ENCODE data around the gene GAA. TPM values are rescaled to one million over a fixed set of nuclear protein-coding genes. Genes with fewer than 3 reads are reported as not detected.
A peak's percentile ranks its signal among the peaks of the same experiment; 100 is the strongest.

GAA gene
- total RNA-seq, 1 experiment from 2014 or later: 30.3 TPM

- H2AK5ac ChIP-seq (ENCODE audit: insufficient read length, low read length): no peak overlapping the region
- H3K56ac ChIP-seq (ENCODE audit: insufficient read length, low read depth, low read length): no peak overlapping the region
- H3K4me3 Mint-ChIP-seq: peak overlapping the region in 1 of 2 experiments; percentile 65; a peak in 1 of 5 replicates
- peaks cover 3% of the 10 kb centered on the region; the same call in 1 of the 2 replicates for H3K27me3 Mint-ChIP-seq (ENCODE audit: low read depth)
- peak overlapping the region; percentile 86 to 94 (median 92); a peak in 6 of 7 replicates for H3K27ac Mint-ChIP-seq
- WGBS (ENCODE audit: extremely low coverage, insufficient read length, low lambda C conversion rate): no CpG with 5 or more reads among the region's 15 CpGs
- TF ChIP-seq, protein P1, sequence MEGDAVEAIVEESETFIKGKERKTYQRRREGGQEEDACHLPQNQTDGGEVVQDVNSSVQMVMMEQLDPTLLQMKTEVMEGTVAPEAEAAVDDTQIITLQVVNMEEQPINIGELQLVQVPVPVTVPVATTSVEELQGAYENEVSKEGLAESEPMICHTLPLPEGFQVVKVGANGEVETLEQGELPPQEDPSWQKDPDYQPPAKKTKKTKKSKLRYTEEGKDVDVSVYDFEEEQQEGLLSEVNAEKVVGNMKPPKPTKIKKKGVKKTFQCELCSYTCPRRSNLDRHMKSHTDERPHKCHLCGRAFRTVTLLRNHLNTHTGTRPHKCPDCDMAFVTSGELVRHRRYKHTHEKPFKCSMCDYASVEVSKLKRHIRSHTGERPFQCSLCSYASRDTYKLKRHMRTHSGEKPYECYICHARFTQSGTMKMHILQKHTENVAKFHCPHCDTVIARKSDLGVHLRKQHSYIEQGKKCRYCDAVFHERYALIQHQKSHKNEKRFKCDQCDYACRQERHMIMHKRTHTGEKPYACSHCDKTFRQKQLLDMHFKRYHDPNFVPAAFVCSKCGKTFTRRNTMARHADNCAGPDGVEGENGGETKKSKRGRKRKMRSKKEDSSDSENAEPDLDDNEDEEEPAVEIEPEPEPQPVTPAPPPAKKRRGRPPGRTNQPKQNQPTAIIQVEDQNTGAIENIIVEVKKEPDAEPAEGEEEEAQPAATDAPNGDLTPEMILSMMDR (conservative IDR thresholded peaks at IDR 0.05): no peak
- peaks cover 9% of the 10 kb centered on the region; the same call in 1 of the 2 replicates for H3K4me1 ChIP-seq (ENCODE audit: insufficient read depth, low read length)
- no peak overlapping the region for H2BK120ac ChIP-seq (ENCODE audit: low read depth, low read length, poor library complexity, severe bottlenecking)
- no peaks in the 10 kb centered on the region for H3K79me1 ChIP-seq (ENCODE audit: insufficient read depth, low read depth, low read length, poor library complexity, severe bottlenecking)
- H3K79me2 ChIP-seq (ENCODE audit: insufficient read depth, low read length): no peaks in the 10 kb centered on the region
- H2BK12ac ChIP-seq (ENCODE audit: insufficient read length, low read depth, low read length): no peak overlapping the region
- H3K18ac ChIP-seq (ENCODE audit: insufficient read length, low read depth, low read length): peak overlapping the region; percentile 18
- no peaks in the 10 kb centered on the region for H3K23me2 ChIP-seq (ENCODE audit: insufficient read length, low read depth, low read length, poor library complexity, severe bottlenecking)
- no peaks in the 10 kb centered on the region for H3K36me3 Mint-ChIP-seq (ENCODE audit: insufficient read depth in 1 of 3, low read depth in 3 of 3)
- no peak overlapping the region for H3K4ac ChIP-seq (ENCODE audit: low read depth, low read length)
- no peak overlapping the region for H3T11ph ChIP-seq (ENCODE audit: low read length)
- H3K27ac ChIP-seq (ENCODE audit: insufficient read length, low read depth, low read length): no peak overlapping the region
- H4K5ac ChIP-seq (ENCODE audit: insufficient read length, low read depth, low read length): no peak overlapping the region
- H4K91ac ChIP-seq (ENCODE audit: insufficient read length, low read depth, low read length): no peak overlapping the region
- no peak overlapping the region for H2AFZ ChIP-seq (ENCODE audit: low read length)
- no peaks in the 10 kb centered on the region for H3K9me3 Mint-ChIP-seq
- H3K9ac ChIP-seq (ENCODE audit: extremely low read depth, insufficient read length, low read length): no peak overlapping the region
- no peaks in the 10 kb centered on the region for H3K27me3 ChIP-seq (ENCODE audit: insufficient read depth, low read length)
- H4K8ac ChIP-seq (replicated peaks; ENCODE audit: insufficient read length, low read depth, low read length): no peak overlapping the region
- no peaks in the 10 kb centered on the region for H3K9me3 ChIP-seq (ENCODE audit: control insufficient read depth, low read depth, low read length)
- no peaks in the 10 kb centered on the region for H4K20me1 ChIP-seq (ENCODE audit: control insufficient read depth, insufficient read depth, insufficient read length)
- H3K4me1 Mint-ChIP-seq: peaks cover 17 to 43% of the 10 kb centered on the region in 2 experiments
- no peak overlapping the region for H3K4me2 ChIP-seq (ENCODE audit: insufficient read depth, insufficient read length, low read length)
- H2BK15ac ChIP-seq (ENCODE audit: low read depth, low read length): no peak overlapping the region
- peak; percentile 40 for DNase-seq
- H2BK5ac ChIP-seq (ENCODE audit: insufficient read length, low read length): no peak overlapping the region
- H3K23ac ChIP-seq (ENCODE audit: insufficient read length, low read depth, low read length): no peak overlapping the region
- H2BK20ac ChIP-seq (ENCODE audit: low read depth, low read length, poor library complexity, severe bottlenecking): no peak overlapping the region
- peak overlapping the region; percentile 3 for H3K14ac ChIP-seq (ENCODE audit: insufficient read depth, low read length)
Measured at GRCh38 chr17:80123791-80124190, 22.4 kb downstream of the GAA start.

Measured in H9 (cell line).